GM12864 (cell line): ENCODE results near the gene SHISA8.

ENCODE experiments used
- DNase-seq: peaks from one replicate; pipeline ENCODE4 v3.0.0-alpha.2; 2011; ENCODE audit warnings: low read depth
- H3K4me3 ChIP-seq: 2 replicates; pipeline ENCODE4 v1.5.1; 2011; ENCODE audit warnings: mild to moderate bottlenecking, low read depth, low read length, control low read depth
- TF ChIP-seq, protein P1 (sequence below): IDR thresholded peaks from 2 replicates; pipeline ENCODE4 v1.5.1; 2011; ENCODE audit warnings: low read depth, mild to moderate bottlenecking, moderate library complexity, low read length, control low read depth, inconsistent platforms; ENCODE audit errors: missing control alignments

Gene SHISA8

GRCh38 chr22:41913040-41913719 is 1.7 kb downstream of the SHISA8 start:
- H3K4me3 ChIP-seq = peak overlapping the region; percentile 64
- DNase-seq = no peak
- TF ChIP-seq, protein P1, sequence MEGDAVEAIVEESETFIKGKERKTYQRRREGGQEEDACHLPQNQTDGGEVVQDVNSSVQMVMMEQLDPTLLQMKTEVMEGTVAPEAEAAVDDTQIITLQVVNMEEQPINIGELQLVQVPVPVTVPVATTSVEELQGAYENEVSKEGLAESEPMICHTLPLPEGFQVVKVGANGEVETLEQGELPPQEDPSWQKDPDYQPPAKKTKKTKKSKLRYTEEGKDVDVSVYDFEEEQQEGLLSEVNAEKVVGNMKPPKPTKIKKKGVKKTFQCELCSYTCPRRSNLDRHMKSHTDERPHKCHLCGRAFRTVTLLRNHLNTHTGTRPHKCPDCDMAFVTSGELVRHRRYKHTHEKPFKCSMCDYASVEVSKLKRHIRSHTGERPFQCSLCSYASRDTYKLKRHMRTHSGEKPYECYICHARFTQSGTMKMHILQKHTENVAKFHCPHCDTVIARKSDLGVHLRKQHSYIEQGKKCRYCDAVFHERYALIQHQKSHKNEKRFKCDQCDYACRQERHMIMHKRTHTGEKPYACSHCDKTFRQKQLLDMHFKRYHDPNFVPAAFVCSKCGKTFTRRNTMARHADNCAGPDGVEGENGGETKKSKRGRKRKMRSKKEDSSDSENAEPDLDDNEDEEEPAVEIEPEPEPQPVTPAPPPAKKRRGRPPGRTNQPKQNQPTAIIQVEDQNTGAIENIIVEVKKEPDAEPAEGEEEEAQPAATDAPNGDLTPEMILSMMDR = no peak

DNA sequence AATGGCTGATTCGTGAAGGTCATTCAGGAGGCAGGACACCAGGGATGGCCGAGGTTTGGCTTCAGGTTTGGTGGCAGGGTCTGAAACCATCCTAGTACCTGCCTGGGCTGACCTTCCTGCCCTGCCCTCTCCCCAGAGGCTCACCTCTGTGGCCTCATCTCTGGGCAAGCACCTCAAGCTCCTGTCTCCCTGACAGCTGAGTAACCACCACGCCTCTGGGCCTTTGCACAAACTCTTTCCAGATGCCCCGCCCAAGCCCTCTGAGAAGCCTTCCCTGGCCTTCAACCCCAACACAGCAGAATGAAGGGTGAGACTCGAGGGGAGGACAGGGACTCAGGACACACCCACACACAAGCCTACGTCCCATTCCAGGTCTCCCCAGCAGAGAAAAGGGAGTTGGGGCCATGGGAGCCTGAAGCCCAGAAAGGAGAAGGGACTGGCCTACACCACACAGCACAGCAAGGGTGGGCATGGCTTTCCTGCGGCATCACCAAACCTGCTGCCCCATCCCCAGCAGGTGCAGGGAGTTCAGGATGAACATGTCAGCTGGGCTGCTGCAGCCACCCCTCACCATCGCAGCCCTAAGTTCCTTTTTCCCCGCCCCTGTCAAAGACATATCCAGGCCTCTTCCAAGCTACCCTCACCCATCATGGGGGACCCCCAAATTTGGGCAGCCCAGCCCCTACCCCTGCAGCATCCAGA is 2.4 kb downstream of the SHISA8 start:
- TF ChIP-seq, protein P1 = no peak
- H3K4me3 ChIP-seq = peak overlapping the region; percentile 64; the same call in 1 of the 2 replicates
- no peak for DNase-seq

DNA sequence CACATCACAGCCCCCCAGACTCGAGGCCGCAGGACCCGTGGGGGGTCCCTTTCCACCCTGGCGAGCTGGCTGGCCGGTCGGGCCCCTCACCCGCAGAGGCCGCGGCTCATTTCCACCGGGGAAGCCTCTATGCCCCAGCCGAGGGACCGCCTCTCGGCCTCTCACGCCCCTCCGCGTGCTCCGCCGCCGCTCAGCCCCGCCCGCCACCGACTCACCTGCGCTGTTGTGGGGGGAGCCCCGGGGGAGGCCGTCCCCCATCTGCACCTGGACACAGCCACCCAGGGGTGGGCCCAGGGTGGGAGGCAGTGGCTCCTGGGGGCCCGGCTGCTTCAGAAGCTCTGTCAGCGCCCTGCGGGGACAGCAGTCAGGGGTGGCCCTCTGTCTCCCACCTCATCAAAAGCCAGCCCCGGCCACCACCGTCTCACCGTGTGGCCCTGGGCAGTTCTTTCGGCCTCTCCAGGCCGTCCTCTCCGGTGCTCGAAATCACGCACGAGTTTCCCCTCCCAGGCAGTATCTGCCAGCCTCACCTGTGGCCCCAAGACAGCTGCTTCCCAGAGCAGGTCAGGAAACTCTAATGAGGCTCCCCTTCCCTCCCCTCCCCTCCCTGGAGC is 3.8 kb downstream of the SHISA8 start:
- TF ChIP-seq, protein P1 = no peak
- no peak for DNase-seq
- H3K4me3 ChIP-seq = peak overlapping the region; percentile 22; the same call in 1 of the 2 replicates

DNA sequence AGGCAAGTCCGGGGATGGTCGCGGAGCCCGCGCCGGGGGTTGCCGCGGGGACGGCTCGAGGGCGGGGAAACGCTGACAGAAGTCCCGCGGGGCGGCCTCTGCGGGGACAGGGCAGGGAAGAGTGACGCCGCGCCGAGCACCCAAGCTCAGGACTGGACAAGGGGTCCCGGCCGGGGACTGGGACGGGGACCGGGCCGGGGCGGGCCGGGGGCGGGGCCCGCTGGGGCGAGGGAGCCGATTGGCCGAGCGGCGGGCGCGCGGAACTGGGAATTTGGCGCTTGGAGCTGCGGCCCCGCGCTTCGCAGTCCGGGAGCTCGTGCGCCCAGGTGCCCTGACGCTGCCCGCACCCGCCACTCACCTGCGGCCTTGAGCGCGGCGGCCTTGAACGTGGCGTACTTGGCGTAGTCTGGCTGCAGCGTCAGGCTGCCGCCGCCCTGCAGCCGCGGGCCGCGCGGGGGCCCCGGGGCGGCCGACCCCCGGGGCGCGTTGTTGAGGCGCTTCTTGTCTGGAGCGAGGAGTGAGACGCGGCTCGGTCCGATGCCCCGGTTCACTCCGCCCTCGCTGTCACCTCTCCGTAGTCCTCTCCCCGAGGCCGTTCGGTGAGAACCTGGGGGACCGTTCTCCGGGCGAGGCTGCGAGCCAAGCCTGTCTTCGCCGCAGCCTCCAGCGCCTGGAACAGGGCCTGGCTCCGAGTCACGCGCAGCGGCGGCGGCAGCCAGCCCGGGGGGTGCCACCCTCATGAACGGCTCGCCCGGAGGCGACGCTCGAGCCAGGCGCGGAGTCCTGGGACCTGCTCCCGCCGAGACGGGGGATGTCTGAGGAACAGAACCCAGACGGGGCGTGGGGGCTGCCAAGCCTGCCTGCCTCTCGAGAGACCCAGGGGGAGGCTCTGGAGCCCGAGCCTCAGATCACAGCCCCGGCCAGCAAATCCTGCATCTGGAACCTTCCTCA is 4.5 kb downstream of the SHISA8 start:
- TF ChIP-seq, protein P1 = no peak
- no peak for DNase-seq
- H3K4me3 ChIP-seq = peak overlapping the region; percentile 22; the same call in 1 of the 2 replicates

GRCh38 chr22:41909310-41910049 is 5.4 kb downstream of the SHISA8 start:
- DNase-seq = no peak
- TF ChIP-seq, protein P1 = no peak
- H3K4me3 ChIP-seq = no peak overlapping the region
